ENCODE data around the gene DHX40.
"Not testable (repeated sequence)": the region's sequence is repeated elsewhere in the genome, so short reads cannot be mapped to it uniquely, and the experiment has no call there.

The DHX40 gene

DNA sequence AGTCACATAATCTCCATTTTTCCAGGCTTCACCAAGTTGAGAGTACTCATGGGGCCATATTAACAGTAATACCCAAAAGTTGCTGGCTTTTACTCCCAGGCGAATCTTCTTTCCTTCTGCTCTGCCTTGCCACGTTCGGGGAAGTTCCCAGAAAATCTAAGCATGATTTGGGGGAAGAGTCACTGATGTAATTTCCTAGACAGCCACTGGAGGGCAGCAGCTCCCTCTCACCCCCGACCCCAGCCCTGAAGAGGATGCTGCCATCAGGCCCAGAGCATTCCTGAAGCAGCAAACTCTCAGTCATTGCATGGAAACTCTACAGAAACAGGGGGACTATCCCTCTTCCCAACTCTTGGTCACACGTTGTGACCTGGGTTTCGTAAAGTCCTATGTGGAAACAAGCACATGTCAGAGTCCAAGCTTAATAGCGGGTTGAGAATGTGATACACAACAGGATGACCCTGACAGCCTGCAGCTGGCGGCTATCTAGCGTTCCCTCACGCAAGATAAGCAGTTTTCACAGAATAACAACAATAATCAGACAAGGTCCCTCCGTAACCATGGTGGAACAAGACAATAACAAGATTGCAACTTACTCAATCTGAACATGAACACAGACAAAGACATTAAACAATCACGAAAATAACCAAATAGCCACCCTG lies 43.8 kb upstream of the DHX40 start:
- Histone ChIP-seq H4K12ac (ENCODE audit: low read depth, low read length) (no peak overlapping the region), H4K91ac (ENCODE audit: low read depth, low read length) (no peak overlapping the region), H2AFZ (ENCODE audit: insufficient read depth, low read length, poor library complexity) (no peak overlapping the region), H3K4me2 (ENCODE audit: low read length) (no peak overlapping the region), H3K18ac (ENCODE audit: low read length) (no peak overlapping the region), H3K4ac (ENCODE audit: low read depth, low read length) (no peak overlapping the region), H3K27ac (ENCODE audit: low read depth, low read length) (no peak overlapping the region), H3K14ac (ENCODE audit: low read length) (no peak overlapping the region), H3K79me2 (ENCODE audit: control insufficient read depth, insufficient read depth, low read length, poor library complexity) (no peaks in the 10 kb centered on the region), H3K9me3 (ENCODE audit: insufficient read depth, low read depth, low read length) (no peaks in the 10 kb centered on the region), H4K8ac (ENCODE audit: low read depth, low read length) (no peak overlapping the region), H2AK5ac (ENCODE audit: low read length) (no peak overlapping the region), H3K79me1 (ENCODE audit: low read length) (no peaks in the 10 kb centered on the region), H3K23ac (ENCODE audit: low read length) (no peak overlapping the region), H3K4me1 (ENCODE audit: control insufficient read depth in 1 of 2, insufficient read depth in 2 of 2, low read length in 2 of 2) (no peaks in the 10 kb centered on the region), H2BK120ac (ENCODE audit: insufficient read depth, low read length, poor library complexity) (no peak overlapping the region), H2BK5ac (ENCODE audit: low read depth, low read length, poor library complexity) (no peak overlapping the region), H2BK12ac (ENCODE audit: low read length) (no peak overlapping the region), H3K27me3 (ENCODE audit: insufficient read depth, low read length) (no peaks in the 10 kb centered on the region), H3K9ac (ENCODE audit: low read length) (no peak overlapping the region), H3K36me3 (ENCODE audit: control insufficient read depth in 1 of 2, insufficient read depth in 2 of 2, low read length in 2 of 2) (no peaks in the 10 kb centered on the region), H3K4me3 (ENCODE audit: low read depth, low read length) (no peak overlapping the region)
- no CpG with 5 or more reads among the region's 12 CpGs for WGBS (ENCODE audit: extremely low coverage, insufficient coverage, insufficient read length)
- DNase-seq = peak; percentile 88 to 91

DNA sequence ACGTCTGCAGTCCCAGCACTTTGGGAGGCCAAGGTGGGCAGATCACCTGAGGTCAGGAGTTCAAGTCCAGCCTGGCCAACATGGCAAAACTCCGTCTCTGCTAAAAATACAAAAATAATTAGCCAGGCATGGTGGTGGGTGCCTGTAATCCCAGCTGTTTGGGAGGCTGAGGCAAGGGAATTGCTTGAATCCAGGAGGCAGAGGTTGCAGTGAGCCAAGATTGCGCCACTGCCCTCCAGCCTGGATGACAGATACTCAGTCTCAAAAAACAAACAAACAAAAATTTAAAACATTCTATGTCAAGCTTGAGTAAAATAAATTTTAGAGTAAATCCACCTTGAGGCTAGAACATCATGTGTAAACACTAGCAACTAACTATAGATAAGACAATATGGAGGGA lies 40.5 kb upstream of the DHX40 start:
- H3K4ac ChIP-seq (ENCODE audit: low read depth, low read length); H3K18ac ChIP-seq (ENCODE audit: low read length); H3K4me2 ChIP-seq (ENCODE audit: low read length); H2AK5ac ChIP-seq (ENCODE audit: low read length); H3K4me3 ChIP-seq (ENCODE audit: low read depth, low read length); H2BK12ac ChIP-seq (ENCODE audit: low read length); H2BK120ac ChIP-seq (ENCODE audit: insufficient read depth, low read length, poor library complexity); H3K27ac ChIP-seq (ENCODE audit: low read depth, low read length); H2AFZ ChIP-seq (ENCODE audit: insufficient read depth, low read length, poor library complexity); H3K9me3 ChIP-seq (ENCODE audit: insufficient read depth, low read depth, low read length); H3K27me3 ChIP-seq (ENCODE audit: insufficient read depth, low read length); H3K23ac ChIP-seq (ENCODE audit: low read length); H4K91ac ChIP-seq (ENCODE audit: low read depth, low read length); H3K14ac ChIP-seq (ENCODE audit: low read length); H4K8ac ChIP-seq (ENCODE audit: low read depth, low read length); H3K4me1 ChIP-seq (ENCODE audit: control insufficient read depth in 1 of 2, insufficient read depth in 2 of 2, low read length in 2 of 2); H3K9ac ChIP-seq (ENCODE audit: low read length); H4K12ac ChIP-seq (ENCODE audit: low read depth, low read length); H3K79me1 ChIP-seq (ENCODE audit: low read length); H2BK5ac ChIP-seq (ENCODE audit: low read depth, low read length, poor library complexity); H3K79me2 ChIP-seq (ENCODE audit: control insufficient read depth, insufficient read depth, low read length, poor library complexity); H3K36me3 ChIP-seq (ENCODE audit: control insufficient read depth in 1 of 2, insufficient read depth in 2 of 2, low read length in 2 of 2): not testable (repeated sequence)
- peak; percentile 21 to 50 for DNase-seq
- WGBS (ENCODE audit: extremely low coverage, insufficient coverage, insufficient read length) = no CpG with 5 or more reads among the region's 3 CpGs

DNA sequence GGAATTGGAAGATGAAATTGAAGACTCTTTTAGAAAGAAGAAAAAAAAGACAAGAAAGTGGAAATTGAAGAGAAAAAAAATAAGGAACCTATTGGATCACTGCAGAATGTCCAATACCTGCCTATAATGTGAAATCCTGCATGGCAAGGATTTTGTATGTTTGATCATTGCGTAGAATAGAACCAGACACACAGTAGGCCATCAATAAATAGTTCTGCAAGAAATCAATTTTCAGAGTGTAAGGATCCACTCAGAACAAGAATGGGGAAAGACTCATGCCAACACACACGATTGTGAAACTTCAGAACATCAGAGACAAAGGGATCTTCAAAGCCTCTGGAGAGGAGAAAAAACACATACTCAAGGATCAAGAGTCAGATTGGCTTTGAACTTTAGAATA lies 39.7 kb upstream of the DHX40 start:
- H3K4ac ChIP-seq (ENCODE audit: low read depth, low read length) = no peak overlapping the region
- no peak overlapping the region for H2BK12ac ChIP-seq (ENCODE audit: low read length)
- no peak overlapping the region for H2BK120ac ChIP-seq (ENCODE audit: insufficient read depth, low read length, poor library complexity)
- no peak overlapping the region for H3K4me3 ChIP-seq (ENCODE audit: low read depth, low read length)
- no peak overlapping the region for H4K8ac ChIP-seq (ENCODE audit: low read depth, low read length)
- H3K4me2 ChIP-seq (ENCODE audit: low read length) = no peak overlapping the region
- H3K79me1 ChIP-seq (ENCODE audit: low read length) = no peaks in the 10 kb centered on the region
- no peak overlapping the region for H3K23ac ChIP-seq (ENCODE audit: low read length)
- no peaks in the 10 kb centered on the region for H3K27me3 ChIP-seq (ENCODE audit: insufficient read depth, low read length)
- H3K18ac ChIP-seq (ENCODE audit: low read length) = no peak overlapping the region
- no peak overlapping the region for H3K9ac ChIP-seq (ENCODE audit: low read length)
- WGBS (ENCODE audit: extremely low coverage, insufficient coverage, insufficient read length) = no CpG with 5 or more reads among the region's 2 CpGs
- H3K4me1 ChIP-seq (ENCODE audit: control insufficient read depth in 1 of 2, insufficient read depth in 2 of 2, low read length in 2 of 2) = no peaks in the 10 kb centered on the region
- H3K79me2 ChIP-seq (ENCODE audit: control insufficient read depth, insufficient read depth, low read length, poor library complexity) = no peaks in the 10 kb centered on the region
- no peak overlapping the region for H4K91ac ChIP-seq (ENCODE audit: low read depth, low read length)
- no peak overlapping the region for H2AK5ac ChIP-seq (ENCODE audit: low read length)
- H3K36me3 ChIP-seq (ENCODE audit: control insufficient read depth in 1 of 2, insufficient read depth in 2 of 2, low read length in 2 of 2) = no peaks in the 10 kb centered on the region
- no peak overlapping the region for H2BK5ac ChIP-seq (ENCODE audit: low read depth, low read length, poor library complexity)
- H4K12ac ChIP-seq (ENCODE audit: low read depth, low read length) = no peak overlapping the region
- H3K14ac ChIP-seq (ENCODE audit: low read length) = no peak overlapping the region
- H3K9me3 ChIP-seq (ENCODE audit: insufficient read depth, low read depth, low read length) = no peaks in the 10 kb centered on the region
- no peak overlapping the region for H2AFZ ChIP-seq (ENCODE audit: insufficient read depth, low read length, poor library complexity)
- peak in 1 of 2 donors; percentile 44 for DNase-seq
- H3K27ac ChIP-seq (ENCODE audit: low read depth, low read length) = no peak overlapping the region

DNA sequence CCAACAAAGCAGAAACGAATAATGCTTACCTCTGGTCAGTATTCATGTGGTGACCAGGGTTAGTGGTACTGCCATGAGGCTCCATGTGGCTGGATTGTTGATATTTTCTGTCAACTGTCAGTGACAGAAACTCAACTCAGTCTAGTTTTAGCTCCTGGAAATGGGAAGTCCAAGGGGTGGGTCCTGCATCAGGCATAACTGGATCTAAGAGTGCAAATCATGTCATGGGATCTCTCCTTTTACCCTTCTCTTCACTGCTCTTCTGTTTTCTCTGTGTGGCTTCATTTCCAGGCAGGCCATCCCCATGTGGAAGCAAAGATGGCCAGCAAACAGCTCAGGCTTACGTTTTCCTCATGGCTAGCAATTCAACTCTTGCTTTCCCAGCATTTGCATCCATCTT lies 39.0 kb upstream of the DHX40 start:
- Histone ChIP-seq H3K4me2 (ENCODE audit: low read length) (no peak overlapping the region), H2BK120ac (ENCODE audit: insufficient read depth, low read length, poor library complexity) (no peak overlapping the region), H3K79me2 (ENCODE audit: control insufficient read depth, insufficient read depth, low read length, poor library complexity) (no peaks in the 10 kb centered on the region), H2BK5ac (ENCODE audit: low read depth, low read length, poor library complexity) (no peak overlapping the region), H3K79me1 (ENCODE audit: low read length) (no peaks in the 10 kb centered on the region), H2AK5ac (ENCODE audit: low read length) (no peak overlapping the region), H4K12ac (ENCODE audit: low read depth, low read length) (no peak overlapping the region), H2BK12ac (ENCODE audit: low read length) (no peak overlapping the region), H3K9me3 (ENCODE audit: insufficient read depth, low read depth, low read length) (no peaks in the 10 kb centered on the region), H3K27ac (ENCODE audit: low read depth, low read length) (no peak overlapping the region), H2AFZ (ENCODE audit: insufficient read depth, low read length, poor library complexity) (no peak overlapping the region), H3K4me3 (ENCODE audit: low read depth, low read length) (no peak overlapping the region), H3K27me3 (ENCODE audit: insufficient read depth, low read length) (no peaks in the 10 kb centered on the region), H4K8ac (ENCODE audit: low read depth, low read length) (no peak overlapping the region), H3K18ac (ENCODE audit: low read length) (no peak overlapping the region), H3K4me1 (ENCODE audit: control insufficient read depth in 1 of 2, insufficient read depth in 2 of 2, low read length in 2 of 2) (no peaks in the 10 kb centered on the region), H3K9ac (ENCODE audit: low read length) (no peak overlapping the region), H3K4ac (ENCODE audit: low read depth, low read length) (no peak overlapping the region), H3K14ac (ENCODE audit: low read length) (no peak overlapping the region), H4K91ac (ENCODE audit: low read depth, low read length) (no peak overlapping the region), H3K23ac (ENCODE audit: low read length) (no peak overlapping the region), H3K36me3 (ENCODE audit: control insufficient read depth in 1 of 2, insufficient read depth in 2 of 2, low read length in 2 of 2) (no peaks in the 10 kb centered on the region)
- no CpG with 5 or more reads among the region's 2 CpGs for WGBS (ENCODE audit: extremely low coverage, insufficient coverage, insufficient read length)
- DNase-seq = no peak
